Embryonic facial prominence (tissue), 1 donor: ENCODE measurements around the gene LIPE.
A peak's percentile ranks its signal among the peaks of the same experiment; 100 is the strongest.

Experiments used
- DNase-seq: peaks from one replicate; pipeline ENCODE4 v3.0.0-alpha.2; 2016; ENCODE audit errors: extremely low spot score

The LIPE gene

GRCh38 chr19:42443944-42444398 lies 16.8 kb upstream of the LIPE start:
- DNase-seq, result no peak

- DNase-seq, result no peak
Measured at GRCh38 chr19:42442833-42443232, 15.6 kb upstream of the LIPE start, which contains the start of gene CXCL17. TSS of gene CXCL17 (minus strand) at chr19:42442946. CDS start at chr19:42442832, 114 bp downstream.

- DNase-seq, result no peak
Measured at GRCh38 chr19:42441049-42441445, 13.9 kb upstream of the LIPE start.

- no peak for DNase-seq
Measured at GRCh38 chr19:42440357-42441048, 13.3 kb upstream of the LIPE start.

GRCh38 chr19:42436006-42436405 lies 8.8 kb upstream of the LIPE start:
- no peak for DNase-seq

- DNase-seq, result no peak
Measured at GRCh38 chr19:42435316-42435715, 8.1 kb upstream of the LIPE start.

GRCh38 chr19:42433503-42434260 lies 6.5 kb upstream of the LIPE start:
- DNase-seq, result no peak

- no peak for DNase-seq
Measured at GRCh38 chr19:42431486-42431885, 4.3 kb upstream of the LIPE start.

GRCh38 chr19:42428676-42429075 lies 1.5 kb upstream of the LIPE start:
- DNase-seq, result no peak

- DNase-seq, result no peak
Measured at GRCh38 chr19:42426643-42427042, 545 bp downstream of the LIPE start.

- no peak for DNase-seq
Measured at GRCh38 chr19:42424712-42425131, 2.5 kb downstream of the LIPE start.

GRCh38 chr19:42424345-42424707 lies 2.9 kb downstream of the LIPE start:
- no peak for DNase-seq

GRCh38 chr19:42423462-42424344 lies 3.5 kb downstream of the LIPE start:
- peak; percentile 89 for DNase-seq

GRCh38 chr19:42422901-42423461 lies 4.2 kb downstream of the LIPE start:
- no peak for DNase-seq

- DNase-seq, result no peak
Measured at GRCh38 chr19:42422092-42422900, 4.9 kb downstream of the LIPE start.

- no peak for DNase-seq
Measured at GRCh38 chr19:42421591-42422031, 5.6 kb downstream of the LIPE start.

- no peak for DNase-seq
Measured at GRCh38 chr19:42421101-42421500, 6.1 kb downstream of the LIPE start.

GRCh38 chr19:42420055-42420544 lies 7.1 kb downstream of the LIPE start:
- no peak for DNase-seq

- no peak for DNase-seq
Measured at GRCh38 chr19:42419309-42419708, 7.9 kb downstream of the LIPE start.

GRCh38 chr19:42412661-42413076 lies 14.5 kb downstream of the LIPE start:
- no peak for DNase-seq

GRCh38 chr19:42412227-42412626 lies 15.0 kb downstream of the LIPE start:
- no peak for DNase-seq
